GM18505 (cell line): ENCODE measurements around the gene CDKN2D.
"Not testable (repeated sequence)": the region's sequence is repeated elsewhere in the genome, so short reads cannot be mapped to it uniquely, and the experiment has no call there.

ENCODE experiments used
- ATAC-seq: cut with Tn5 transposase; IDR thresholded peaks from one replicate; pipeline ENCODE4 v1.9.1; 2021; ENCODE audit not compliant: unreplicated experiment
- POLR2A ChIP-seq: IDR thresholded peaks from 4 replicates; pipeline ENCODE4 v1.6.1; 2011; ENCODE audit warnings: borderline replicate concordance; ENCODE audit not compliant: insufficient read depth, insufficient read length; ENCODE audit errors: extremely low read depth

Gene CDKN2D

GRCh38 chr19:10553087-10553667 is 15.6 kb downstream of the CDKN2D start:
- no peak for TF ChIP-seq POLR2A

DNA sequence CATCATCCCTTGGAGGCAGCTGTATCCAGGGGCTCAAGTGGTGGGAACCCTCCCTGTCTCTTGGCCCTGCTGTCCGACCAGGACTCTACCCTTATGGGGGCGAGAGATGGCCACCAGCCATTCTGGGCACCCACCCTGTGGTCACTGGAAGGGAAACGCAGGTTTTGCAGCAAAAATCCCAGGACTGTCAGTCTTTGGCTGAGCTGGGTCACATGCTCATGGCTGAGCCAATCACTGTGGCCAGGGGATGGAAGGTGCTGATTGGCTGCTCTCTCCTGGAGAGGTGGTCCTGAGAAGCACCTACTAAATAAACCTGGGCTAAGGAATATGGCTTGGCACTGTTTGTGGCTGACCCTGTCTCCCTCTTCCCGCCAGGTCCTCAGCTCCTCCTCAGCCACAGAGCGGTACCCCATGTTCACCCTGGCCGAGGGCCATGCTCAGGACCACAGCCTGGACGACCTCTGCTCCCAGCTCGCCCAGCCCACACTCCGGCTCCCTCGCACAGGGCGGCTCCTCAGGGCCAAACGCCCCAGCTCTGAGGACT is 16.2 kb downstream of the CDKN2D start:
- ATAC-seq: no peak
- peak; percentile 19 for TF ChIP-seq POLR2A

More at GRCh38 chr19:10553087-10553667, 15.6 kb downstream of the CDKN2D start:
- no peak for ATAC-seq

GRCh38 chr19:10551698-10552301 is 17.0 kb downstream of the CDKN2D start:
- no peak for ATAC-seq
- TF ChIP-seq POLR2A: no peak

- not testable (repeated sequence) for ATAC-seq
Observed at GRCh38 chr19:10551006-10551405, 17.8 kb downstream of the CDKN2D start.

DNA sequence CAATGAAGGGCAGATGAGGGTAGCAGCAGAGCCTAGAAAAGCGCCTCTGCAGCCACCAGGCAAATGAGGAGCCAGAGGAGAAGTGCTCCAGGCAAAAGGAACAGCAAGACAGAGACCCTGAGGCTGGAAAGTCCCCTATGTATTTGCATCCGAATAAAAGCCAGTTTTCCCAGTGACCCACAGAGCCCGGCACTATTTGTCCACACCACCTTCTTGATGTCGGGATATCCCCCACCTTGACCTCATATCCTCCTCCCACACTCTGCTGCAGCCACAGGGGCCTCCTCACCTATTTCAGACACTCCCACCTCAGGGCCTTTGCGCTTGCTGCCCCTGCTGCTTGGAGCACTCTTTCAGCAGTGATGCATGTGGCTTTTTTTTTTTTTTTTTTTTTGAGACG is 18.4 kb downstream of the CDKN2D start:
- no peak for TF ChIP-seq POLR2A
- ATAC-seq: no peak

DNA sequence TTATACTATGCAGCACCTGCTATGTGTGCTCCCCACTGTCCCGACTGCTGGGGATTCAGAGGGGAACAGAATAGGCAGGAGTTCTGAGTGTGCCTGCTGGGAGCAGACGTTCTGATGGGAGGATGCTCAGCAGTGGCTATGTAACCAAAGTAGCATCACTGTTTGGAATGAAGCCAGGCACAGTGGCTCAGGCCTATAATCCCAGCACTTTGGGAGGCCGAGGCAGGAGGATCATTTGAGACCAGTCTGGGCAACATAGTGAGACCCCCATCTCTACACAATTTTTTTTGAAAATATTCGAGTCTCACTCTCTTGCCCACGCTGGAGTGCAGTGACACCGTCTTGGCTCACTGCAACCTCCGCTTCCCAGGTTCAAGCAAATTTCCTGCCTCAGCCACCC is 19.0 kb downstream of the CDKN2D start:
- no peak for ATAC-seq
- no peak for TF ChIP-seq POLR2A

- ATAC-seq: no peak
- TF ChIP-seq POLR2A: no peak
Observed at GRCh38 chr19:10548746-10549276, 20.0 kb downstream of the CDKN2D start.

DNA sequence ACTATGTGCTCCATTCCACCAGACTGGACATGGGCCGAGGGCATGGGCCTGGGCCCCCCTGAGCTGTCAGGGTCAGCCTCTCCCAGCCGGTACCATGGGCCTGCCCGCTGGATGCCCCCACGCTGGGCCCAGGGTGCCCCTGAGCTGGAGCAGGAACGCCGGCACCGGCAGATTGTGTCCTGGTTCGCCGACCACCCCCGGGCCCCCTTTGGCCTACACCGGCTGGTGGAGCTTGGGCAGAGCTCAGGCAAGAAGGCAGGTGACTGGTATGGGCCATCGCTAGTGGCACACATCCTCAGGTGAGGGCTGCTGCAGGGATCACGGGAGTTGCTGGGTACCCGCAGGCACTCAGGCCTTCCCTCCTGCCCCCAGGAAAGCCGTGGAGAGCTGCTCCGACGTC is 22.0 kb downstream of the CDKN2D start:
- no peak for TF ChIP-seq POLR2A
- ATAC-seq: no peak

GRCh38 chr19:10544753-10545251 is 24.0 kb downstream of the CDKN2D start:
- ATAC-seq: no peak
- no peak for TF ChIP-seq POLR2A

GRCh38 chr19:10544242-10544752 is 24.5 kb downstream of the CDKN2D start:
- no peak for TF ChIP-seq POLR2A
- ATAC-seq: peak; percentile 11

DNA sequence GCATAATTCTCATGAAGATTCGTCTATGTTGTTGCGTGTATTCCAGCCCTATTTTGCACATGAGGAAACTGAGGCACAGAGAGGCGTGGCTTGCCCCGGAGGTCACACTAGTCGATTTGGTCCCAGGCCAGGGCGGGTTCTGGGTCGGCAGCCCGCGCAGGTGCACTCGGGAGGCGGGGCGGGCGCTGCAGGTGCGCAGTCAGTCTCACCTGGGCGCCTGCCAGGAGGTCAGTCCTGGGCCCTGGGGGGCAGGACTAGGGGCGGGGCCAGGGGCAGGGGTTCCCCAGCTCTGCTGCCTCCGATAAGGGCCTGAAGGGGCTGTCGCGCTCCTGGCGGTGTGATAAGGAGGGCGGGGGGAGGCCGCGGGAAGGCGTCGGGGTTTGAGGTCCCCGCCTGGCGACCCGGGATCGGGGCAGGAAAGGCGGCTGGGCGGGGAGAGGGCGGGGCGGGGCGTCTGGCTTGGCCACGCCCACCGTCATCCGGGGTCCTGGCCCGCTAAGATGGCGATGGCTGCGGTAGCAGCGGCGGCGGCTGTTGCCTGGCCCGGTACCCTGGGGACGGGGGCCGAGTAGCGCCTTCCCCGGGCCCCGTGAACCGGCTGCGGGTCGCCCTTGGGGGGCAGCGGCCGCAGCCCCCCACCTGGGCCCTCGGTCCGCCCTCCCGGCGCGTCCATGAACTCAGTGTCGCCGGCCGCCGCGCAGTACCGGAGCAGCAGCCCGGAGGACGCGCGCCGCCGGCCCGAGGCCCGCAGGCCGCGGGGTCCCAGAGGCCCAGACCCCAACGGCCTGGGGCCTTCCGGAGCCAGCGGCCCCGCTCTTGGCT is 25.1 kb downstream of the CDKN2D start, which contains the start of gene ATG4D:
Gene ATG4D (plus strand): TSS at position 485 of the 822 bp plus-strand sequence. CDS start 187 bp downstream, at position 672.
- ATAC-seq: peak; percentile 57

GRCh38 chr19:10543059-10543419 is 25.7 kb downstream of the CDKN2D start:
- no peak for ATAC-seq
- no peak for TF ChIP-seq POLR2A

More for the DNA sequence above, 25.1 kb downstream of the CDKN2D start, which contains the start of gene ATG4D:
- TF ChIP-seq POLR2A: peak; percentile 85

- ATAC-seq: not testable (repeated sequence)
Observed at GRCh38 chr19:10539016-10539415, 29.8 kb downstream of the CDKN2D start.

- no peak for ATAC-seq
- TF ChIP-seq POLR2A: no peak
Observed at GRCh38 chr19:10538204-10538983, 30.4 kb downstream of the CDKN2D start.
